HCT116 (cell line): Measurements from ENCODE around the gene MRRF. TPM values are rescaled to one million over a fixed set of nuclear protein-coding genes. Genes with fewer than 3 reads are reported as not detected.

ENCODE experiments used
- ATAC-seq: fragments of 200-7000 bp; cut with Tn5 transposase; 2 replicates; pipeline ENCODE4 v1.9.1; 2020; ENCODE audit warnings: mild to moderate bottlenecking, moderate library complexity
- BruUV-seq: library from RNA; stranded (reverse); fragments of 400-500 nt; replicated peaks from 2 replicates; lab custom pipeline; 2021; lab: Mats Ljungman, UMichigan
- CTCF ChIA-PET: fragments of 300-600 bp; sonication (Branson Sonifier 250); formaldehyde crosslinking; loops from one replicate; lab custom pipeline; 2021; ENCODE audit warnings: antibody characterized with exemption; lab: Charles Lee
- POLR2A ChIA-PET: fragments of 300-600, 350-600 bp; sonication (Branson Sonifier 250); formaldehyde crosslinking; loops from one replicate; lab custom pipeline; 2021; ENCODE audit warnings: antibody characterized with exemption; lab: Charles Lee
- RAD21 ChIA-PET, 2 experiments: fragments of 300-600 bp; sonication (Branson Sonifier 250); formaldehyde crosslinking; loops; one replicate each; lab custom pipeline; 2023; ENCODE audit warnings: low total read pairs in 2 of 2; ENCODE audit not compliant: uncharacterized antibody in 2 of 2, unreplicated experiment in 2 of 2, low non-redundant PET in 1 of 2; lab: Charles Lee
- DNase-seq: peaks from one replicate; pipeline ENCODE4 v3.0.0-alpha.2; 2010; ENCODE audit warnings: low read depth, low spot score
- H2AFZ ChIP-seq: fragments of 200-600 bp; shearing (Covaris generic), sonication (generic); 2 replicates; pipeline ENCODE4 v1.6.1; 2017; ENCODE audit warnings: low read depth, mixed run types, mixed read lengths, antibody characterized with exemption, low read length; ENCODE audit not compliant: poor library complexity, severe bottlenecking
- H3K27ac ChIP-seq: 2 replicates; pipeline ENCODE4 v1.5.1; 2012; ENCODE audit warnings: low read depth, low read length
- H3K27me3 ChIP-seq: fragments of 200-600 bp; sonication (generic); 2 replicates; pipeline ENCODE4 v1.6.1; 2016; ENCODE audit warnings: mixed run types, low read length, mixed read lengths; ENCODE audit not compliant: insufficient read depth
- H3K36me3 ChIP-seq, 2 experiments: fragments of 200-500 bp in 1 of 2; fragments of 200-600 bp in 1 of 2; sonication (Bioruptor generic) in 1 of 2; sonication (generic) in 1 of 2; 2 replicates each; pipeline versions ENCODE4 v1.5.1 to v1.6.1; 2014 to 2016; ENCODE audit warnings: low read length in 2 of 2, inconsistent platforms in 1 of 2, mixed read lengths in 1 of 2, mixed run types in 1 of 2; ENCODE audit not compliant: insufficient read depth in 2 of 2, control insufficient read depth in 1 of 2
- H3K4me1 ChIP-seq, 2 experiments: fragments of 200-600 bp in 1 of 2; sonication (generic) in 1 of 2; 2 replicates each; pipeline versions ENCODE4 v1.5.1 to v1.6.1; 2012 to 2017; ENCODE audit warnings: low read length in 2 of 2, inconsistent platforms in 1 of 2, mild to moderate bottlenecking in 1 of 2, mixed read lengths in 1 of 2, mixed run types in 1 of 2, moderate library complexity in 1 of 2; ENCODE audit not compliant: insufficient read depth in 2 of 2, control insufficient read depth in 1 of 2
- H3K4me2 ChIP-seq: fragments of 200-600 bp; sonication (generic); 2 replicates; pipeline ENCODE4 v1.6.1; 2017; ENCODE audit warnings: mixed run types, low read length, mixed read lengths
- H3K4me3 ChIP-seq, 2 experiments: fragments of 200-600 bp in 1 of 2; sonication (generic) in 1 of 2; replicated peaks in 1 of 2; 2 replicates each; pipeline ENCODE4 v1.5.1; 2011 to 2016; ENCODE audit warnings: low read length in 2 of 2, control low read depth in 1 of 2, low read depth in 1 of 2, mild to moderate bottlenecking in 1 of 2, mixed read lengths in 1 of 2, mixed run types in 1 of 2
- H3K79me2 ChIP-seq: fragments of 200-600 bp; sonication (generic); 2 replicates; pipeline ENCODE4 v1.6.1; 2017; ENCODE audit warnings: mild to moderate bottlenecking, mixed run types, low read length, moderate library complexity, mixed read lengths; ENCODE audit not compliant: insufficient read depth
- H3K9ac ChIP-seq: fragments of 200-600 bp; sonication (generic); 2 replicates; pipeline ENCODE4 v1.6.1; 2016; ENCODE audit warnings: low read length, mixed read lengths
- H3K9me2 ChIP-seq: fragments of 200-600 bp; sonication (generic), shearing (Covaris generic); 2 replicates; pipeline ENCODE4 v1.6.1; 2017; ENCODE audit warnings: mixed run types, mild to moderate bottlenecking, moderate library complexity; ENCODE audit not compliant: insufficient read depth
- H3K9me3 ChIP-seq, 2 experiments: fragments of 200-500 bp in 1 of 2; fragments of 200-600 bp in 1 of 2; sonication (Bioruptor generic) in 1 of 2; sonication (generic) in 1 of 2; 2 replicates each; pipeline ENCODE4 v1.6.1; 2014 to 2017; ENCODE audit warnings: low read length in 2 of 2, mixed read lengths in 2 of 2, inconsistent platforms in 1 of 2, low read depth in 1 of 2, mild to moderate bottlenecking in 1 of 2, mixed run types in 1 of 2, moderate library complexity in 1 of 2; ENCODE audit not compliant: control insufficient read depth in 1 of 2, insufficient read depth in 1 of 2
- H4K20me1 ChIP-seq: fragments of 200-600 bp; sonication (generic), shearing (Covaris generic); 2 replicates; pipeline ENCODE4 v1.6.1; 2017; ENCODE audit warnings: mixed run types, mild to moderate bottlenecking, moderate library complexity; ENCODE audit not compliant: insufficient read depth
- ATF3 ChIP-seq: IDR thresholded peaks from 2 replicates; pipeline ENCODE4 v1.6.1; 2012
- CBX3 ChIP-seq: IDR thresholded peaks from 2 replicates; pipeline ENCODE4 v1.6.1; 2012; ENCODE audit warnings: low read depth
- CTCF ChIP-seq, 3 experiments: fragments of 200-600 bp in 1 of 3; sonication (generic) in 1 of 3; IDR thresholded peaks in 2 of 3; conservative IDR thresholded peaks in 1 of 3; 2 replicates each; pipeline ENCODE4 v1.5.1; 2012 to 2017; ENCODE audit warnings: low read depth in 2 of 3, low read length in 2 of 3, antibody characterized with exemption in 1 of 3, borderline replicate concordance in 1 of 3, control low read depth in 1 of 3, mild to moderate bottlenecking in 1 of 3, mixed read lengths in 1 of 3, mixed run types in 1 of 3, moderate library complexity in 1 of 3; ENCODE audit not compliant: insufficient read depth in 1 of 3
- EZH2phosphoT487 ChIP-seq: fragments of 200-600 bp; IDR thresholded peaks from 2 replicates; pipeline ENCODE4 v1.6.1; 2018; ENCODE audit warnings: antibody characterized with exemption, borderline replicate concordance
- FOSL1 ChIP-seq: IDR thresholded peaks from 2 replicates; pipeline ENCODE4 v1.6.1; 2012; ENCODE audit warnings: low read depth
- JUND ChIP-seq: IDR thresholded peaks from 2 replicates; pipeline ENCODE4 v1.6.1; 2012
- REST ChIP-seq: IDR thresholded peaks from 2 replicates; pipeline ENCODE4 v1.6.1; 2012; ENCODE audit warnings: low read depth
- SRF ChIP-seq: IDR thresholded peaks from 2 replicates; pipeline ENCODE4 v1.6.1; 2012; ENCODE audit warnings: low read depth
- TCF7L2 ChIP-seq: IDR thresholded peaks from 2 replicates; pipeline ENCODE4 v1.7.0; 2011; ENCODE audit warnings: borderline replicate concordance, inconsistent platforms; ENCODE audit not compliant: insufficient read depth, insufficient read length; ENCODE audit errors: extremely low read depth
- YY1 ChIP-seq: IDR thresholded peaks from 2 replicates; pipeline ENCODE4 v1.6.1; 2011; ENCODE audit warnings: low read length, low read depth, moderate library complexity, mild to moderate bottlenecking; ENCODE audit not compliant: insufficient replicate concordance; ENCODE audit errors: extremely low read depth
- ZNF274 ChIP-seq: fragments of 200-500 bp; sonication (Bioruptor generic); IDR thresholded peaks from 2 replicates; pipeline ENCODE4 v1.6.1; 2014; ENCODE audit warnings: mild to moderate bottlenecking, low read depth, low read length, inconsistent platforms
- intact Hi-C: fragments of 100-400 bp; cut with micrococcal nuclease; formaldehyde crosslinking; loops from 2 replicates; pipeline ENCODE4 v1.10.0; 2022
- total RNA-seq: library from RNA; stranded (reverse); gene quantifications from one replicate; pipeline ENCODE4 v1.2.1, GENCODE V29; 2021; ENCODE audit not compliant: unreplicated experiment
- TF ChIP-seq, protein P1 (sequence below): IDR thresholded peaks from 2 replicates; pipeline ENCODE4 v1.6.1; 2011; ENCODE audit warnings: mild to moderate bottlenecking, low read length, moderate library complexity; ENCODE audit not compliant: insufficient replicate concordance; ENCODE audit errors: extremely low read depth

The MRRF gene
- total RNA-seq, 1 experiment from 2014 or later: 88.6 TPM

- ChIA-PET POLR2A (no interaction called here), RAD21 (no interaction called here)
- H3K4me2 ChIP-seq: no peak overlapping the region
Measured at GRCh38 chr9:122244349-122244748, 20.3 kb upstream of the MRRF start.

DNA sequence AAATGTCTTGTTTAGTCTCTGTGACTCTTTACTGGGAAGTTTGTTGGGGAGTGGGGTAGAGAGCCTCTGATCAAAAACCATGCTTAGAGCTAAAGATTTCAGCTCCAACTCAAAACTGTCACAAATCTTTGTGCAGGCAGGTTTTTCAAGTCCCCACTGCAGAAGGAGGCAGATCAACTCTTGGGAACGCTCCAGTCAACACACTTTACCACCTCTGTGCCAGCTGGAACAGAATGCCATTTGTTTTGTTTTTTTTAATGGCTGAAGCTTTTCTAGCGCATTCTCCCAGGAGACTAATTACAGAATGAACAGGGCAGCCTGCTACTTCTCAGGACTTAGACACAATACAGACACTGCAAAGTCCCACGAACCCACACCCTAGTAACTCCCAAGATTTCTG is 18.0 kb upstream of the MRRF start:
- Histone ChIP-seq H3K9ac (no peak overlapping the region), H2AFZ (no peak overlapping the region), H3K4me1 (peaks cover 0 to 5% of the 10 kb centered on the region in 2 experiments; a peak in 1 of 4 replicates), H4K20me1 (no peaks in the 10 kb centered on the region), H3K27ac (no peak overlapping the region), H3K79me2 (peaks cover 5% of the 10 kb centered on the region; the same call in 1 of the 2 replicates), H3K9me2 (no peaks in the 10 kb centered on the region), H3K4me3 (no peak overlapping the region), H3K27me3 (no peaks in the 10 kb centered on the region), H3K9me3 (no peaks in the 10 kb centered on the region), H3K36me3 (peaks cover 43 to 50% of the 10 kb centered on the region in 2 experiments), H3K4me2 (no peak overlapping the region)
- intact Hi-C loops: no loop called here
- no TSS peak for BruUV-seq
- POLR2A ChIA-PET: no interaction called here
- no peak for ATAC-seq
- no peak for DNase-seq
- CTCF ChIA-PET: no interaction called here
- RAD21 ChIA-PET: no interaction called here
- no peak for TF ChIP-seq EZH2phosphoT487
- no peak for TF ChIP-seq CTCF (IDR thresholded peaks at IDR 0.05 in 2 of 3, conservative IDR thresholded peaks at IDR 0.05 in 1 of 3; ENCODE audit: borderline replicate concordance in 1 of 3, insufficient read depth in 1 of 3, low read depth in 2 of 3, low read length in 2 of 3)
- no peak for TF ChIP-seq FOSL1
- no peak for TF ChIP-seq ATF3
- TF ChIP-seq TCF7L2: no peak
- TF ChIP-seq ZNF274: no peak
- no peak for TF ChIP-seq REST

More at GRCh38 chr9:122244349-122244748, 20.3 kb upstream of the MRRF start:
- BruUV-seq: no TSS peak
- TF ChIP-seq, protein P1, sequence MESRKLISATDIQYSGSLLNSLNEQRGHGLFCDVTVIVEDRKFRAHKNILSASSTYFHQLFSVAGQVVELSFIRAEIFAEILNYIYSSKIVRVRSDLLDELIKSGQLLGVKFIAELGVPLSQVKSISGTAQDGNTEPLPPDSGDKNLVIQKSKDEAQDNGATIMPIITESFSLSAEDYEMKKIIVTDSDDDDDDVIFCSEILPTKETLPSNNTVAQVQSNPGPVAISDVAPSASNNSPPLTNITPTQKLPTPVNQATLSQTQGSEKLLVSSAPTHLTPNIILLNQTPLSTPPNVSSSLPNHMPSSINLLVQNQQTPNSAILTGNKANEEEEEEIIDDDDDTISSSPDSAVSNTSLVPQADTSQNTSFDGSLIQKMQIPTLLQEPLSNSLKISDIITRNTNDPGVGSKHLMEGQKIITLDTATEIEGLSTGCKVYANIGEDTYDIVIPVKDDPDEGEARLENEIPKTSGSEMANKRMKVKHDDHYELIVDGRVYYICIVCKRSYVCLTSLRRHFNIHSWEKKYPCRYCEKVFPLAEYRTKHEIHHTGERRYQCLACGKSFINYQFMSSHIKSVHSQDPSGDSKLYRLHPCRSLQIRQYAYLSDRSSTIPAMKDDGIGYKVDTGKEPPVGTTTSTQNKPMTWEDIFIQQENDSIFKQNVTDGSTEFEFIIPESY: no peak
- TF ChIP-seq SRF (no peak), YY1 (no peak), EZH2phosphoT487 (no peak), CBX3 (no peak), JUND (no peak)
- no peaks in the 10 kb centered on the region for H3K27me3 ChIP-seq
- intact Hi-C loops: no loop called here
- CTCF ChIA-PET: no interaction called here
- H3K9ac ChIP-seq: no peak overlapping the region
- H3K4me3 ChIP-seq: no peak overlapping the region
- H3K9me2 ChIP-seq: no peaks in the 10 kb centered on the region
- H3K27ac ChIP-seq: no peak overlapping the region
- peaks cover 5% of the 10 kb centered on the region; the same call in 1 of the 2 replicates for H3K79me2 ChIP-seq
- peaks cover 0 to 5% of the 10 kb centered on the region in 2 experiments; a peak in 1 of 4 replicates for H3K4me1 ChIP-seq
- H3K9me3 ChIP-seq: no peaks in the 10 kb centered on the region
- DNase-seq (no peak), ATAC-seq (no peak)
- peaks cover 43 to 49% of the 10 kb centered on the region in 2 experiments for H3K36me3 ChIP-seq
- no peak overlapping the region for H2AFZ ChIP-seq
- no peaks in the 10 kb centered on the region for H4K20me1 ChIP-seq
